HepG2 (cell line): ENCODE data around the gene MED23. TPM values are rescaled to one million over a fixed set of nuclear protein-coding genes. Genes with fewer than 3 reads are reported as not detected.

Experiments
- polyA plus RNA-seq, 8 experiments: library from polyadenylated mRNA; depleted of rRNA in 3 of 8; stranded (reverse) in 7 of 8; unstranded in 1 of 8; fragments of >200 nt; fragmentation: Illumina TruSeq in 4 of 8; extraction: Trizol in 4 of 8; gene quantifications; 2 replicates each; pipeline versions ENCODE4 v1.2.1 to v1.2.3, GENCODE V29; 2011 to 2016; ENCODE audit warnings: low read depth in 4 of 8, missing spikeins in 1 of 8, mixed read lengths in 1 of 8; ENCODE audit not compliant: insufficient read depth in 1 of 8
- small RNA-seq, 3 experiments: library from RNA; depleted of rRNA; stranded (forward); fragments of <200 nt; gene quantifications; one replicate each; pipeline ENCODE3, GENCODE V24; 2012; ENCODE audit warnings: low read depth in 2 of 3, low replicate concordance in 1 of 3; ENCODE audit not compliant: insufficient read length in 3 of 3, insufficient read depth in 2 of 3
- total RNA-seq, 5 experiments: library from RNA; depleted of rRNA; stranded (reverse); fragments of >200 nt; fragmentation: Illumina TruSeq; extraction: Trizol; gene quantifications; 2 replicates each; pipeline ENCODE4 v1.2.3, GENCODE V29; 2016; ENCODE audit warnings: low read depth in 1 of 5

Gene MED23
- total and polyA plus RNA-seq, 2 of the 13 experiments (the other 11 are each of a cell fraction or from before 2014, with no cell fraction given), result 34.9 to 50.5 TPM

Small RNAs within 50 kb of the gene (small RNA-seq; reads per million reads assigned to genes)
- gene RNU4-18P, result 0 reads per million in 3 experiments

Other genes starting within 250 kb of the MED23 start
- gene ARG1, start 55.0 kb downstream of the MED23 start, total RNA-seq (2016; rRNA removed; fragmentation: Illumina TruSeq; extraction: Trizol), result 2.2 and 3.5 TPM in 2 replicates
- gene ARG1, start 55.0 kb downstream of the MED23 start, polyA plus RNA-seq (2011; rRNA removed), result 11.2 TPM in 2 replicates
- gene ENPP3, start 9.1 kb upstream of the MED23 start, total RNA-seq (2016; rRNA removed; fragmentation: Illumina TruSeq; extraction: Trizol), result 23.9 and 40.0 TPM in 2 replicates
- gene ENPP3, start 9.1 kb upstream of the MED23 start, polyA plus RNA-seq (2011; rRNA removed), result 59.1 and 75.4 TPM in 2 replicates
- gene OR2A4, start 73.2 kb upstream of the MED23 start, total RNA-seq (2016; rRNA removed; fragmentation: Illumina TruSeq; extraction: Trizol), result not detected in 2 replicates
- 0.04 TPM in 1 of 2 replicates, not detected in the other for gene OR2A4, start 73.2 kb upstream of the MED23 start, polyA plus RNA-seq (2011; rRNA removed)
- not detected in 2 replicates for gene CTAGE9, start 82.8 kb upstream of the MED23 start, total RNA-seq (2016; rRNA removed; fragmentation: Illumina TruSeq; extraction: Trizol)
- gene CTAGE9, start 82.8 kb upstream of the MED23 start, polyA plus RNA-seq (2011; rRNA removed), result not detected in 2 replicates
- 45.8 and 56.5 TPM in 2 replicates for gene ENPP1, start 179.8 kb upstream of the MED23 start, total RNA-seq (2016; rRNA removed; fragmentation: Illumina TruSeq; extraction: Trizol)
- 108 and 160 TPM in 2 replicates for gene ENPP1, start 179.8 kb upstream of the MED23 start, polyA plus RNA-seq (2011; rRNA removed)